Endothelial cell (in vitro differentiated cells): ENCODE data around the gene RAB1A. TPM values are rescaled to one million over a fixed set of nuclear protein-coding genes. Genes with fewer than 3 reads are reported as not detected.

Experiments used
- DNase-seq: peaks from one replicate; pipeline ENCODE4 v3.0.0; 2021; ENCODE audit warnings: low spot score
- H3K27ac Mint-ChIP-seq: one replicate; pipeline ENCODE4 v1.8.0; 2021; ENCODE audit warnings: mixed read lengths, inconsistent platforms; ENCODE audit not compliant: unreplicated experiment
- H3K27me3 Mint-ChIP-seq: one replicate; pipeline ENCODE4 v1.8.0; 2021; ENCODE audit warnings: mild to moderate bottlenecking, moderate library complexity, mixed read lengths, inconsistent platforms; ENCODE audit not compliant: unreplicated experiment
- H3K36me3 Mint-ChIP-seq: one replicate; pipeline ENCODE4 v1.8.0; 2021; ENCODE audit warnings: mild to moderate bottlenecking, low read depth, mixed read lengths, inconsistent platforms; ENCODE audit not compliant: unreplicated experiment
- H3K4me1 Mint-ChIP-seq: one replicate; pipeline ENCODE4 v1.8.0; 2021; ENCODE audit warnings: mild to moderate bottlenecking, mixed read lengths, inconsistent platforms; ENCODE audit not compliant: unreplicated experiment
- H3K4me3 Mint-ChIP-seq: one replicate; pipeline ENCODE4 v1.8.0; 2021; ENCODE audit warnings: mild to moderate bottlenecking, mixed read lengths, inconsistent platforms; ENCODE audit not compliant: unreplicated experiment
- H3K9me3 Mint-ChIP-seq: one replicate; pipeline ENCODE4 v1.8.0; 2021; ENCODE audit warnings: mixed read lengths, inconsistent platforms; ENCODE audit not compliant: unreplicated experiment
- total RNA-seq: library from RNA; stranded (reverse); fragmentation: NEBNext Ultra II Directional; extraction: Animal tissue kit (Norgen Biotek cat#: 25700); gene quantifications from one replicate; pipeline ENCODE4 v1.2.1, GENCODE V29; 2021; ENCODE audit not compliant: unreplicated experiment
- TF ChIP-seq, protein P1 (sequence below): fragments of 200-600 bp; sonication (generic); IDR thresholded peaks from one replicate; pipeline ENCODE4 v1.5.0; 2021; ENCODE audit warnings: antibody characterized with exemption; ENCODE audit not compliant: unreplicated experiment

RAB1A gene
- total RNA-seq, 1 donor from 2014 or later, result 160 TPM

DNA sequence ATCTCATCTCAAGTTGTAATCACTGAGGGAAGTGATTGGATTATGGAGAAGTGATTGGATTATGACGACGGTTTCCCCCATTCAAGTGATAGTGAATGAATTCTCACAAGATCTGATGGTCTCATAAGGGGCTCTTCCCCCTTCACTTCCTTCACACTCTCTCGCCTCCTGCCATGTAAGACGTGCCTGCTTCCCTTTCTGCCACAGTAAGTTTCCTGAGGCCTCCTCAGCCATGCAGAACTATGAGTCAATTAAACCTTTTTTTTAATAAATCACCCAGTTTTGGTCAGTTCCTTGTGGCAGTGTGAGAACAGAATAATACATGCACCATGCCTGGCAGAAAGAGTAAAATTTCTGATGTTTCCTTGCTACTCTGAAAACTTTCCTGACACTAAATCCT lies 37.1 kb downstream of the RAB1A start:
- H3K36me3 Mint-ChIP-seq, result peaks cover 61% of the 10 kb centered on the region
- TF ChIP-seq, protein P1, sequence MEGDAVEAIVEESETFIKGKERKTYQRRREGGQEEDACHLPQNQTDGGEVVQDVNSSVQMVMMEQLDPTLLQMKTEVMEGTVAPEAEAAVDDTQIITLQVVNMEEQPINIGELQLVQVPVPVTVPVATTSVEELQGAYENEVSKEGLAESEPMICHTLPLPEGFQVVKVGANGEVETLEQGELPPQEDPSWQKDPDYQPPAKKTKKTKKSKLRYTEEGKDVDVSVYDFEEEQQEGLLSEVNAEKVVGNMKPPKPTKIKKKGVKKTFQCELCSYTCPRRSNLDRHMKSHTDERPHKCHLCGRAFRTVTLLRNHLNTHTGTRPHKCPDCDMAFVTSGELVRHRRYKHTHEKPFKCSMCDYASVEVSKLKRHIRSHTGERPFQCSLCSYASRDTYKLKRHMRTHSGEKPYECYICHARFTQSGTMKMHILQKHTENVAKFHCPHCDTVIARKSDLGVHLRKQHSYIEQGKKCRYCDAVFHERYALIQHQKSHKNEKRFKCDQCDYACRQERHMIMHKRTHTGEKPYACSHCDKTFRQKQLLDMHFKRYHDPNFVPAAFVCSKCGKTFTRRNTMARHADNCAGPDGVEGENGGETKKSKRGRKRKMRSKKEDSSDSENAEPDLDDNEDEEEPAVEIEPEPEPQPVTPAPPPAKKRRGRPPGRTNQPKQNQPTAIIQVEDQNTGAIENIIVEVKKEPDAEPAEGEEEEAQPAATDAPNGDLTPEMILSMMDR, result no peak
- H3K4me3 Mint-ChIP-seq, result peak overlapping the region; percentile 59
- H3K9me3 Mint-ChIP-seq, result no peaks in the 10 kb centered on the region
- peaks cover 28% of the 10 kb centered on the region for H3K4me1 Mint-ChIP-seq
- no peaks in the 10 kb centered on the region for H3K27me3 Mint-ChIP-seq
- H3K27ac Mint-ChIP-seq, result peak overlapping the region; percentile 61
- DNase-seq, result no peak

DNA sequence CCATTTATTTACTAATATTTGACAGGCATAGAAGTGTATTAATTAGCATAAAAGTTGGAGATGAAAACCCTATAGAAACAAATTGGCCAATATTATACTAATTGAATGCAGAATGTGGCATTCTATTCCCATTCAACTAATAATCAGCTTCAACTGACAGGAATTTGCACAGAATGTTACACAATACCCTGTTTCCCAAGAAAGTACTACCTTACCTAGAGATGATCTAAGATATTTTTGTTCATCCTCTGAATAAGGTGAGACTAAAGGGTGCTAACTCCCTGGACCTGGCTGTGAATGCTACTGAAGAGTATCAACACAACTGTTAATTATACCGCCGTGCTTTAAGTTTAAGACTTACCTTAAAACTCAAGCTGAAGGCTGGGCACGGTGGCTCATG lies 44.8 kb downstream of the RAB1A start:
- DNase-seq, result no peak
- Mint-ChIP-seq H3K36me3 (peaks cover 48% of the 10 kb centered on the region), H3K9me3 (no peaks in the 10 kb centered on the region), H3K27me3 (peaks cover 11% of the 10 kb centered on the region), H3K4me3 (no peak overlapping the region), H3K4me1 (peaks cover 67% of the 10 kb centered on the region), H3K27ac (no peak overlapping the region)
- TF ChIP-seq, protein P1, result no peak

DNA sequence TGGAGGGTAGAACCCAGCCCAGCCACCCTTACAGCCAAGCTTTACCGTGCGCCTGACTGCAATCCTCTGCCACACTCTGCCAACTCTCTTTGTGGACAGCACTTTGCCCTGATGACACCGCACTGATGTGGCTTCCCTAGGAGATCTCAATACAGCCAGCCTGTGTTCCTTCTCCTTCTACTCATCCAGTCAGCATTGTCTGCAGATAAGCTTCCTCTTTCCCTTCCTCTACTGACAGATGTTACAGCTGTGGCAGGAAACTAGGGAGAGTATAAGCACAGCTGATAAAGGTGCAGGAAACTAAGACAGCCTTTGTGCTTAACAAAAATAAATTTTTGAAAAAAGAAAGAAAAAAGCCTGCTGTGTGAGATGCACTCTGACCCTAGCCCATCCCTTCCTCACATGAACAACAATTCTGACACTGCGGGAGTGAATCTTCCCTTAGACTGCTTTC lies 48.6 kb downstream of the RAB1A start:
- Mint-ChIP-seq H3K27ac (peak overlapping the region; percentile 96), H3K4me3 (peak overlapping the region; percentile 42), H3K27me3 (peaks cover 11% of the 10 kb centered on the region), H3K4me1 (peaks cover 70% of the 10 kb centered on the region), H3K36me3 (peaks cover 58% of the 10 kb centered on the region), H3K9me3 (no peaks in the 10 kb centered on the region)
- TF ChIP-seq, protein P1, result no peak
- DNase-seq, result peak; percentile 34

DNA sequence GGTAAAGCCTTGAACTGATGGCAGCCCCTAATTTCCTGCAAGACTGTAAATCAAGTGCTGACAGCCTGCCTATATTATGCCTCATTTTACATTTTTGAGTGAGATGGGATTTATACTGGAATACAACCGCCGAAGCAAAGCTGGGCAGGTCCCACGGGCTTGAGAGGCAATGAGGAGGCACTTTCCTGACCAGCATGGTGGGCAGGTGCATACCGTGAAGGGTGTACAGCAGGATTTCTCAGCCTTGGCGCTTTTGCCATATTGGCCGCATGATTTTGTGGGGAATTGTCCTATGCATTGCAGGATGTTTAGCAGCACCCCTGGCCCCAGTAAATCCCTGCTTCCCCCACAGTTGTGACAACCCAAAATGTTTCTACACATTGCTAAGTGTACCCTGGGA lies 50.9 kb downstream of the RAB1A start:
- TF ChIP-seq, protein P1, result no peak
- Mint-ChIP-seq H3K27me3 (peaks cover 11% of the 10 kb centered on the region), H3K4me1 (peaks cover 77% of the 10 kb centered on the region), H3K27ac (peak overlapping the region; percentile 24), H3K4me3 (no peak overlapping the region), H3K9me3 (no peaks in the 10 kb centered on the region), H3K36me3 (peaks cover 65% of the 10 kb centered on the region)
- no peak for DNase-seq

DNA sequence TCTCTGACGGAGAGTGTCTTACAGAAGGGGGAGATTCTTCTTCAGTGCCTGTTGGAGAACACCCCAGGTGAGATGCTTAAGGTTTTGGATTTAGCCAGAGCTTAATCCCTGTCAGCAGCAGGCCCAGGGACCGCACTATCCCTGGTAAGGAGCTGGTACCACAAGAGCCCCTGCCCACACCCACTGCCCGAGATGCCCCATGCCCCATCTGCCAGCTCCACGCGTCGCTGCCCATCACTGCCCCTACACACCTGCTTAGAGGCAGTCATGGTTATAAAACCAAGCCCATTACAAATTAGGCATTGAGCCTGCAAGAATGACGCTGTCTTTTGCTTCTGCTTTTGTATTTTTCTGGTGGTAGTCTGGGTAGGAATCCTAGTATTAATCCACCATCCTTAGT lies 52.0 kb downstream of the RAB1A start:
- Mint-ChIP-seq H3K4me1 (peaks cover 73% of the 10 kb centered on the region), H3K9me3 (no peaks in the 10 kb centered on the region), H3K36me3 (peaks cover 63% of the 10 kb centered on the region), H3K27ac (no peak overlapping the region), H3K27me3 (peaks cover 14% of the 10 kb centered on the region), H3K4me3 (peak overlapping the region; percentile 60)
- DNase-seq, result no peak
- TF ChIP-seq, protein P1, result no peak
